Activated CD8-positive, alpha-beta T cell treated with anti-CD3 and anti-CD28 coated beads for 36 hours (primary cell): ENCODE data around the gene PCDHB7. TPM values are rescaled to one million over a fixed set of nuclear protein-coding genes. Genes with fewer than 3 reads are reported as not detected.
"Not testable (repeated sequence)": the region's sequence is repeated elsewhere in the genome, so short reads cannot be mapped to it uniquely, and the experiment has no call there.

ENCODE experiments used
- ATAC-seq: fragments of 200-7000 bp; cut with Tn5 transposase; one replicate; pipeline ENCODE4 v1.10.0; 2021; ENCODE audit warnings: mild to moderate bottlenecking, moderate library complexity
- CTCF ChIA-PET: fragments of 350-600 bp; sonication (Branson Sonifier 250); formaldehyde crosslinking; loops from one replicate; lab custom pipeline; 2021; ENCODE audit warnings: antibody characterized with exemption; lab: Charles Lee
- POLR2A ChIA-PET: fragments of 350-600 bp; sonication (Branson Sonifier 250); formaldehyde crosslinking; loops from one replicate; lab custom pipeline; 2021; ENCODE audit warnings: antibody characterized with exemption; lab: Charles Lee
- DNase-seq: peaks from one replicate; pipeline ENCODE4 v3.0.0-alpha.2; 2020
- H3K27ac Mint-ChIP-seq: one replicate; pipeline ENCODE4 v1.8.0; 2021; ENCODE audit warnings: mild to moderate bottlenecking, mixed read lengths
- H3K27me3 Mint-ChIP-seq: one replicate; pipeline ENCODE4 v1.8.0; 2021; ENCODE audit warnings: mixed read lengths
- H3K36me3 Mint-ChIP-seq: one replicate; pipeline ENCODE4 v1.8.0; 2021; ENCODE audit warnings: low read depth, mixed read lengths
- H3K4me1 Mint-ChIP-seq: one replicate; pipeline ENCODE4 v1.8.0; 2021; ENCODE audit warnings: low read depth, mixed read lengths
- H3K4me3 Mint-ChIP-seq: one replicate; pipeline ENCODE4 v1.8.0; 2021; ENCODE audit warnings: mild to moderate bottlenecking, moderate library complexity, mixed read lengths
- H3K9me3 Mint-ChIP-seq: one replicate; pipeline ENCODE4 v1.8.0; 2021; ENCODE audit warnings: mixed read lengths
- intact Hi-C: fragments of 100-400 bp; cut with micrococcal nuclease; formaldehyde crosslinking; loops from one replicate; pipeline ENCODE4 v1.10.0; 2022
- total RNA-seq, 2 experiments: library from RNA; stranded (reverse); gene quantifications; one replicate each; pipeline ENCODE4 v1.2.3, GENCODE V29; 2021
- TF ChIP-seq, protein P1 (sequence below): fragments of 200-600 bp; IDR thresholded peaks from one replicate; pipeline ENCODE4 v1.8.0; 2022; ENCODE audit warnings: antibody characterized with exemption, mild to moderate bottlenecking

PCDHB7 gene
- total RNA-seq, 2 experiments from 2014 or later = not detected

DNA sequence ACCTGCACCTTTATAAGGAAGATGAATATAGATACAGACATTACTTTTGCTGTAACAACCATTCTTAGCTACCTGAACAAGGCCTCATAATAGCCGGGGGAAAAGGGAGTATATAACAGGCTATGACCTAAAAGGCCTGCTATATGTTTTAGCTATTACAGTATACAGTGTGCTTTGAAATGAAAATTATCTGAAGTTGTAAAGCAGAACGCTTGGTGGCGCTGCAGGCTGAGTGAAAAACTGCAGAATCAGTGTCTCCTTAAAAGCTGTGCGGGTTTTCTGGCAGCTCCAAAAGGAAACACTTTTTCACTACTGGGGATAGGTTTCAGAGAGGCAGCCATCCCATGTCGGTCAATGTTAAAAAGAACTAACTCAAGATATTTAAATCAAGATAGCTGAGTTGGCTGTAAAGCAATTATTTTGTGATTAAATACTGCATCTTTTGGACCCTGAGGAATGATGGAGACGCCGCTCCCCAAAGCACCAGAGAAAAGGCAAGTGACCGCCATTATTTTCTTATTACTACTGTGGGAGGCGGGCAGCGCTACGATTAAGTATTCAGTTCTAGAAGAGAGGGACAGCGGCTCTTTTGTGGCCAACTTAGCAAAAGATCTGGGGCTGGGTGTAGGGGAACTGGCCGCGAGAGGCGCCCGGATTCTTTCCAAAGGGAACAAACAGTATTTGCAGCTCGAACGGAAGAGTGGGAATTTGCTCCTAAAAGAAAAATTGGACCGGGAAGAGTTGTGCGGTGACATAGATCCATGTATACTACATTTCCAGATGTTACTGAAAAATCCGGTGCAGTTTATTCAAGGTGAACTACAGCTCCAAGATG, 16.7 kb upstream of the PCDHB7 start:
- ChIA-PET CTCF (interaction anchor here (0.9 to 1.5 kb wide), 9 partner anchors 10 to 300 kb away, joined by 3 to 4 read pairs (median 3); partner anchors contain the start of genes PCDHA10, PCDHB5 and PCDHB7), POLR2A (no interaction called here)
- no peak overlapping the region for H3K4me3 Mint-ChIP-seq
- peaks cover 16% of the 10 kb centered on the region for H3K36me3 Mint-ChIP-seq
- DNase-seq (no peak), ATAC-seq (no peak)
- no peak overlapping the region for H3K27ac Mint-ChIP-seq
- H3K27me3 Mint-ChIP-seq = peaks cover 36% of the 10 kb centered on the region
- TF ChIP-seq, protein P1, sequence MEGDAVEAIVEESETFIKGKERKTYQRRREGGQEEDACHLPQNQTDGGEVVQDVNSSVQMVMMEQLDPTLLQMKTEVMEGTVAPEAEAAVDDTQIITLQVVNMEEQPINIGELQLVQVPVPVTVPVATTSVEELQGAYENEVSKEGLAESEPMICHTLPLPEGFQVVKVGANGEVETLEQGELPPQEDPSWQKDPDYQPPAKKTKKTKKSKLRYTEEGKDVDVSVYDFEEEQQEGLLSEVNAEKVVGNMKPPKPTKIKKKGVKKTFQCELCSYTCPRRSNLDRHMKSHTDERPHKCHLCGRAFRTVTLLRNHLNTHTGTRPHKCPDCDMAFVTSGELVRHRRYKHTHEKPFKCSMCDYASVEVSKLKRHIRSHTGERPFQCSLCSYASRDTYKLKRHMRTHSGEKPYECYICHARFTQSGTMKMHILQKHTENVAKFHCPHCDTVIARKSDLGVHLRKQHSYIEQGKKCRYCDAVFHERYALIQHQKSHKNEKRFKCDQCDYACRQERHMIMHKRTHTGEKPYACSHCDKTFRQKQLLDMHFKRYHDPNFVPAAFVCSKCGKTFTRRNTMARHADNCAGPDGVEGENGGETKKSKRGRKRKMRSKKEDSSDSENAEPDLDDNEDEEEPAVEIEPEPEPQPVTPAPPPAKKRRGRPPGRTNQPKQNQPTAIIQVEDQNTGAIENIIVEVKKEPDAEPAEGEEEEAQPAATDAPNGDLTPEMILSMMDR = no peak
- H3K9me3 Mint-ChIP-seq = peaks cover 30% of the 10 kb centered on the region
- intact Hi-C loops = no loop called here
- H3K4me1 Mint-ChIP-seq = no peaks in the 10 kb centered on the region

DNA sequence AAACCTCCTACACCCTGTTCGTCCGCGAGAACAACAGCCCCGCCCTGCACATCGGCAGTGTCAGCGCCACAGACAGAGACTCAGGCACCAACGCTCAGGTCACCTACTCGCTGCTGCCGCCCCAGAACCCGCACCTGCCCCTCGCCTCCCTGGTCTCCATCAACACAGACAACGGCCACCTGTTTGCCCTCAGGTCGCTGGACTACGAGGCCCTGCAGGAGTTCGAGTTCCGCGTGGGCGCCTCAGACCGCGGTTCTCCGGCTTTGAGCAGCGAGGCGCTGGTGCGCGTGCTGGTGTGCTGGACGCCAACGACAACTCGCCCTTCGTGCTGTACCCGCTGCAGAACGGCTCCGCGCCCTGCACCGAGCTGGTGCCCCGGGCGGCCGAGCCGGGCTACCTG, 15.1 kb upstream of the PCDHB7 start:
- intact Hi-C loops, ATAC-seq: not testable (repeated sequence)

DNA sequence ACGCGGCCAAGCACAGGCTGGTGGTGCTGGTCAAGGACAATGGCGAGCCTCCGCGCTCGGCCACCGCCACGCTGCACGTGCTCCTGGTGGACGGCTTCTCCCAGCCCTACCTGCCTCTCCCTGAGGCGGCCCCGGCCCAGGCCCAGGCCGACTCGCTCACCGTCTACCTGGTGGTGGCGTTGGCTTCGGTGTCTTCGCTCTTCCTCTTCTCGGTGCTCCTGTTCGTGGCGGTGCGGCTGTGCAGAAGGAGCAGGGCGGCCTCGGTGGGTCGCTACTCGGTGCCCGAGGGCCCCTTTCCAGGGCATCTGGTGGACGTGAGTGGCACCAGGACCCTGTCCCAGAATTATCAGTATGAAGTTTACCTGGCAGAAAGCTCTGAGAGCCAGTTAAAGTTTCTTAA, 14.5 kb upstream of the PCDHB7 start:
- intact Hi-C loops, H3K27ac Mint-ChIP-seq, POLR2A ChIA-PET, H3K4me3 Mint-ChIP-seq, DNase-seq, H3K36me3 Mint-ChIP-seq, H3K4me1 Mint-ChIP-seq, ATAC-seq: not testable (repeated sequence)
- H3K27me3 Mint-ChIP-seq = peaks cover 25% of the 10 kb centered on the region
- CTCF ChIA-PET = interaction anchor here (1.7 kb wide), 1 partner anchor 8 kb away, joined by 5 read pairs; the partner anchor contains the start of gene PCDHB6
- H3K9me3 Mint-ChIP-seq = peaks cover 20% of the 10 kb centered on the region

More for the DNA sequence above, 15.1 kb upstream of the PCDHB7 start:
- DNase-seq, H3K36me3 Mint-ChIP-seq, POLR2A ChIA-PET, CTCF ChIA-PET, H3K4me3 Mint-ChIP-seq, H3K27ac Mint-ChIP-seq, H3K4me1 Mint-ChIP-seq: not testable (repeated sequence)
- peaks cover 26% of the 10 kb centered on the region for H3K27me3 Mint-ChIP-seq
- peaks cover 21% of the 10 kb centered on the region for H3K9me3 Mint-ChIP-seq

DNA sequence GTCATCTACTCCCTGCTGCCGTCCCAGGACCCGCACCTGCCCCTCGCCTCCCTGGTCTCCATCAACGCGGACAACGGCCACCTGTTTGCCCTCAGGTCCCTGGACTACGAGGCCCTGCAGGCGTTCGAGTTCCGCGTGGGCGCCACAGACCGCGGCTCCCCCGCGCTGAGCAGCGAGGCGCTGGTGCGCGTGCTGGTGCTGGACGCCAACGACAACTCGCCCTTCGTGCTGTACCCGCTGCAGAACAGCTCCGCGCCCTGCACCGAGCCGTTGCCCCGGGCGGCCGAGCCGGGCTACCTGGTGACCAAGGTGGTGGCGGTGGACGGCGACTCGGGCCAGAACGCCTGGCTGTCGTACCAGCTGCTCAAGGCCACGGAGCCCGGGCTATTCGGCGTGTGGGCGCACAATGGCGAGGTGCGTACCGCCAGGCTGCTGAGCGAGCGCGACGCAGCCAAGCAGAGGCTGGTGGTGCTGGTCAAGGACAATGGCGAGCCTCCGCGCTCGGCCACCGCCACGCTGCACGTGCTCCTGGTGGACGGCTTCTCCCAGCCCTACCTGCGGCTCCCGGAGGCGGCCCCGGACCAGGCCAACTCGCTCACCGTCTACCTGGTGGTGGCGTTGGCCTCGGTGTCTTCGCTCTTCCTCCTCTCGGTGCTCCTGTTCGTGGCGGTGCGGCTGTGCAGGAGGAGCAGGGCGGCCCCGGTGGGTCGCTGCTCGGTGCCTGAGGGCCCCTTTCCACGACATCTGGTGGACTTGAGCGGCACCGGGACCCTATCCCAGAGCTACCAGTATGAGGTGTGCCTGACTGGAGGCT, 2.1 kb downstream of the PCDHB7 start:
- H3K4me3 Mint-ChIP-seq, POLR2A ChIA-PET, H3K36me3 Mint-ChIP-seq, intact Hi-C loops, H3K27ac Mint-ChIP-seq, CTCF ChIA-PET, H3K4me1 Mint-ChIP-seq, ATAC-seq, DNase-seq: not testable (repeated sequence)
- peaks cover 23% of the 10 kb centered on the region for H3K27me3 Mint-ChIP-seq
- peaks cover 19% of the 10 kb centered on the region for H3K9me3 Mint-ChIP-seq

GRCh38 chr5:141175933-141176332, 3.5 kb downstream of the PCDHB7 start:
- ChIA-PET POLR2A (no interaction called here), CTCF (no interaction called here)
- Mint-ChIP-seq H3K4me3 (no peak overlapping the region), H3K27me3 (peaks cover 20% of the 10 kb centered on the region), H3K4me1 (peaks cover 4% of the 10 kb centered on the region), H3K27ac (no peak overlapping the region), H3K9me3 (peaks cover 19% of the 10 kb centered on the region), H3K36me3 (peaks cover 7% of the 10 kb centered on the region)
- ATAC-seq (no peak), DNase-seq (no peak)
- TF ChIP-seq, protein P1 = no peak
- intact Hi-C loops = no loop called here

DNA sequence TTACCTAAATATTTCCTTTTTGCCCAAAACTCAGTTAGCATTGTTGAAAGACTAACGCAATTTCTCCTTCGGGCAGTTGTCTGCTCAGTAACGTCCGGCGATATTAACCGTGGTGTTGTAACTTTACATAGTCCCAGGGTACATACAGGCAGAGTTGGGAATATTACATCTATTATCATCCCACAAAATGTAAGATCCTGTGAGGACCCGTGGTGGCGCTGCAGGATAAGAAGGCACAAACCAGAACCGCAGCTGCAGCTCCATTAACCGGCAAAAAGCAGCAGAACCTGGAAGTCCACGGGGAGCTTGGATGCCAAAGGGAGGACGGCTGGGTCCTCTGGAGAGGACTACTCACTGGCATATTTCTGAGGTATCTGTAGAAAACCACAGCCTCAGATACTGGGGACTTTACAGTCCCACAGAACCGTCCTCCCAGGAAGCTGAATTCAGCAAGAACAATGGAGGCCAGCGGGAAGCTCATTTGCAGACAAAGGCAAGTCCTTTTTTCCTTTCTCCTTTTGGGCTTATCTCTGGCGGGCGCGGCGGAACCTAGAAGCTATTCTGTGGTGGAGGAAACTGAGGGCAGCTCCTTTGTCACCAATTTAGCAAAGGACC, 5.2 kb downstream of the PCDHB7 start, which contains the start of gene PCDHB8:
Gene PCDHB8, plus strand, starts transcription at position 214 of the 615 bp plus-strand sequence. Its CDS starts 245 bp downstream, at position 459.
- intact Hi-C loops, POLR2A ChIA-PET, H3K4me1 Mint-ChIP-seq, H3K4me3 Mint-ChIP-seq, DNase-seq, ATAC-seq, H3K36me3 Mint-ChIP-seq, H3K27ac Mint-ChIP-seq: not testable (repeated sequence)
- peaks cover 28% of the 10 kb centered on the region for H3K27me3 Mint-ChIP-seq
- CTCF ChIA-PET = interaction anchor here (1.8 kb wide), 1 partner anchor 10 kb away, joined by 11 read pairs; the partner anchor contains the start of gene PCDHB9
- H3K9me3 Mint-ChIP-seq = peaks cover 19% of the 10 kb centered on the region

- intact Hi-C loops, DNase-seq: not testable (repeated sequence)
Measured at GRCh38 chr5:141179371-141179770, 6.9 kb downstream of the PCDHB7 start.

DNA sequence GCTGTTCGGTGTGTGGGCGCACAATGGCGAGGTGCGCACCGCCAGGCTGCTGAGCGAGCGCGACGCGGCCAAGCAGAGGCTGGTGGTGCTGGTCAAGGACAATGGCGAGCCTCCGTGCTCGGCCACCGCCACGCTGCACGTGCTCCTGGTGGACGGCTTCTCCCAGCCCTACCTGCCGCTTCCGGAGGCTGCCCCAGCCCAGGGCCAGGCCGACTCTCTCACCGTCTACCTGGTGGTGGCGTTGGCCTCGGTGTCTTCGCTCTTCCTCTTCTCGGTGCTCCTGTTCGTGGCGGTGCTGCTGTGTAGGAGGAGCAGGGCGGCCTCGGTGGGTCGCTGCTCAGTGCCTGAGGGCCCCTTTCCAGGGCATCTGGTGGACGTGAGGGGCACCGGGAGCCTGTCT, 7.4 kb downstream of the PCDHB7 start:
- CTCF ChIA-PET, H3K4me1 Mint-ChIP-seq, intact Hi-C loops, POLR2A ChIA-PET, H3K36me3 Mint-ChIP-seq, H3K9me3 Mint-ChIP-seq, ATAC-seq, H3K27ac Mint-ChIP-seq, DNase-seq, H3K4me3 Mint-ChIP-seq: not testable (repeated sequence)
- H3K27me3 Mint-ChIP-seq = peaks cover 33% of the 10 kb centered on the region

More at GRCh38 chr5:141179371-141179770, 6.9 kb downstream of the PCDHB7 start:
- H3K27ac Mint-ChIP-seq, CTCF ChIA-PET, H3K36me3 Mint-ChIP-seq, POLR2A ChIA-PET, H3K9me3 Mint-ChIP-seq, H3K4me1 Mint-ChIP-seq, H3K4me3 Mint-ChIP-seq, ATAC-seq: not testable (repeated sequence)
- H3K27me3 Mint-ChIP-seq = peaks cover 31% of the 10 kb centered on the region
